NCI-H2081 (cell line): ENCODE measurements around the gene SLC16A12.

Experiments used
- DNase-seq, 2 experiments: peaks; one replicate each; lab custom pipeline; 2025; lab: John Stamatoyannopoulos, UW

Gene SLC16A12

DNA sequence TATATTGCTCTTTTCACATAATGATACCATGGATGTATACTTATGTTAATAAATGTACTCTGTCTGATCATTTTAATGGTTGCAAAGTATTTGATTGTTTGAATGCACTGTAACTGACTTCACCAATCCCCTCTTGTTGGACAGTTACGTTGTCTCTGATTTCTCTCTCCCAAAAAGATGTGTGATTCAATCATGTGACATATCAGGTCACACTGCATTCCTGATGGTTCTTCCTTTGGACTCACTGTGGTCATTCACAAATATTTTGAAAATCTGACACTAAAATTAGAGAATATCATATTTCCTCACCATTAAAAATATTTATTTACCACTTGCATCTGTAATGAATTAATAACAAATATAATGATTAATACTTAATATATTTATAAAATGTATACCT lies 22.2 kb downstream of the SLC16A12 start:
- DNase-seq, result no peak

DNA sequence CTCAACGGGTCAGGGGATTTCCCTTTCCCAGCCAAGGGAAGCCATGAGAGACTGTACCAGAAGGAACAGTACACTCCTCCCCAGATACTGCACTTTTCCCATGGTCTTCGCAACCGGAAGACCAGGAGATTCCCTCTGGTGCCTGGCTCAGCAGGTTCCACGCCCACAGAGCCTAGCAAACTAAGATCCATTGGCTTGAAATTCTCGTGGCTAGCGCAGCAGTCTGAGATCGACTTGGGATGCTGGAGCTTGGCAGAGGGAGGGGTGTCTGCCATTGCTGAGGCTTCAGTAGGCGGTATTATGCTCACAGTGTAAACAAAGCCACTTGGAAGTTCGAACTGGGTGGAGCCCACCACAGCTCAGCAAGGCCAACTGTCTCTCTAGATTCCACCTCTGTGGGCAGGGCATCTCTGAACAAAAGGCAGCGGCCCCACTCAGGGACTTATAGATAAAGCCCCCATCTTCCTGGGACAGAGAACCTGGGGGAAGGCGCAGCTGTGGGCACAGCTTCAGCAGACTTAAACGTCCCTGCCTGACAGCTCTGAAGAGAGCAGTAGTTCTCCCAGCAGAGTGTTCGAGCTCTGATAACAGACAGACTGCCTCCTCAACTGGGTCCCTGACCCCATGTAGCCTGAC lies 29.6 kb downstream of the SLC16A12 start:
- DNase-seq, result no peak

DNA sequence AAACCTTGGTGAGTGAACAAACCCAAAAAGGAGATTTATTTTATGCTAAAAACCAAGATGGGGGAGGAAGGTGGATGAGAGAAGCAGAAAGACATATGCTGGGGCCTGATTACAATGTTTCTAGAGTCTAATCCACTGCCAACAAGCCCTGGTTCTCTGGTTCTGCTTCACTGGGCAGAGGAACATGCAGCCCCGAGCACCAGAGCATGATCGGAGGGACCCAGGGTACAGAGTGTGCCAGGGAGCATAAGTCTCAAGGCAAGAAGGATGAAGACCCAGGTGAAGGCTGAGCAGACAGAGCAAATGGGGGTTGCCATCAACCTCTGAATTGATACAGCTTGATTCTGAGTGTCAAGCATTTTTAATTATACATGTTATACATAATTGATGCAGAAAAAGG lies 30.7 kb downstream of the SLC16A12 start:
- DNase-seq, result no peak

DNA sequence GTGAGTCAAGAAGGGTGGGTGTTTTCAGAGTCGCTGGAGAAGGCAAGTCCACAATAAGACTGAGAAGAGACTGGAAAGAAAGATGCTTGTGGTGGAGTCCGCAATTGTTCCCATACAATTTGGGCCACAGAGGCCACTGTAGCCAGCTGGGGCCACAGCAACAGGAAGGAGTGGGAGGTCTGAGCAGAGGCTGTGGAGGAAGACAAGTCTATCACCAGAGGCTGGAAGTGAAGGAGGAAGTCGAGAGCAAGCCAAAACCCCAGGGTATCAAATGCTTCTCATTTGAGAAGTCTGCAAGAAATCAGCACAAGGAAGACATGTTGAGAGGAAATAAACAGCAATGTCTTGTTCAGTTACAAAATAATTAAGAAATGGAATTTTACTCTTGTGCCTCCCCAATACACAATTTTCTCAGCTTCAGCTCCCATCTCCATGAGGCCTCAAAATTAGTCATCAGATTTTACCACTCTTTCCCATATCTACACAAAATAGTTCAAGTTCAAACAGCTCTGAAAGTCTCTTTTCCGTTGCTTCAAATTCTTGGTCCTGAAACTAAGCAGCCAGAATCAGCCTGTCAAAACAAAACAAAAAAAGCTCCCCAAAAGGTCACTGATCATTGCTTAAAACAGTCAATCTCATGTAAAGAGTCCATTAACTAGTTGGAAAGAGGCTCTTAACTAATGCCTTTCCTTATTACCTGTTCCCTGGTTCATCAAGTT lies 31.6 kb downstream of the SLC16A12 start:
- no peak for DNase-seq

DNA sequence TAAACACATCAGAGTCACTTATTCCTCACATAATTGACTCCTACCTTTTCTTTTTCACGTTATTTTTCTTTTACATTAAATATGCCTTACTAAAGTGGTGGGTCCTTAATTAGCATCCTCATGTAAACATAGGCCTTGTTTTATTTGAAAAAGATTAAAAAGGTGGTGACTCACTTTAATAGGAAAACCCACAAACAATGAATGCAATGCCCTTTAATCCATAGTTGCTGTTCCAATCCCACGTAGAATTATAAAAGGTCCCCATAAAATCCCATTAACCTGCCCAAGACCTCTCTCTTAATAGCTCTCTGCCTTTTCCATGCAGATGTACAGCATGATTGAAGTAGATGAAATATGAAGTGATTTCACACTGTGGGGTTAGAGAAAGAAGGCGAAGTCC lies 32.2 kb downstream of the SLC16A12 start:
- DNase-seq, result no peak

DNA sequence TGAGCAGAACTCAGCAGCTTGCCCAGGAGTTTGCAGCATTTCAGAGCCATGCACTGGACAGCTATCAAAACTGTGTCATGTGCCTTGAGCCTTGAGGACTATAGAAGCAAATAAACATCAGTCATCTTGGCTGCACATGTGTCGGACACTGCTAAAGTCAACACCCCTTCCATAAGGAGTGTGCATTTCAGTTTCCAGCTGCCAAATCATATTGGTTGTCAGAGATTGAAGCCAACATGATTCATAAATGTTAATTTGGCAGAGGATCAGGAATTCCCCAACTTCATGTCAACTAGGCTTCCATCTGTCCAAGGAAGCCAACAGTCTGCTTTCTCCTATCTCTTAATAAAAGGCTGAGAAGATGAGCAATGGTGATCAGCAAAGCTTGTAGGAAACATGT lies 32.8 kb downstream of the SLC16A12 start:
- DNase-seq, result no peak

DNA sequence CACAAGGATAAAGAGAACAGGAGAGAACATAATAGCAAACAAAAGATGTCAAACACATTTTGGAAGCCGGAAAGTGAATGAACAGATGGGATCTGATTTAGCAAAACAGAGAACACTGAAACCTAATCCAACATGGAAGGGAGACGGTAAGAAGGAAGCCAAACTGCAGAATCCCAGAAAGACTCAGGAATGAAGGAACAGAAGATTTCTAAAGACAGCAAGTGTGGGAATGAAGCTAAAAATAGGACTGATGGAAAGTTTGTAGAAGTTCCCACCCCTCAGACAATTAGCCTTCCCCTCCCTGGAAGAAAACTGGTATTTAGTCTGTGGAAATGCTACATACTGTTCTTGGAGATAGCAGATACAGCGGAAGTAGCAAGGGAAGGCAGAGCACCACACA lies 40.8 kb downstream of the SLC16A12 start:
- DNase-seq, result no peak

DNA sequence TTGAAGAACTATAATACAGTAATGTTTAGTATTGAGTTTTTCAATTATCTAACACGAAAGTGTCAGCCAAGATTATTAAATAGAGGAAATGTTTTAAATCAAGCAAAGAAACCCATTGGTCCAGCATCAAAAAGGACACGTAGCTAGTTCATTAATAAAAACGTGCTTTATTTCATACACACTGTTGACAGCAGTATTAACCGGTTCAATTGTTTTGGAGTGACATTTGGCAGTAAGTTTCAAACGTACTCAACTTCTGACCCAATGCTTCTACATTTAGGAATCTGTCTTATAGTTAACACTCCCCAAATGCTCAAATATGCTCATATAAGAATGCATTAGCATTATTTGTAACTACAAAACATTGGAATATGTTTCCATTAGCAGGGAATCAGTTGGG lies 41.3 kb downstream of the SLC16A12 start:
- no peak for DNase-seq

DNA sequence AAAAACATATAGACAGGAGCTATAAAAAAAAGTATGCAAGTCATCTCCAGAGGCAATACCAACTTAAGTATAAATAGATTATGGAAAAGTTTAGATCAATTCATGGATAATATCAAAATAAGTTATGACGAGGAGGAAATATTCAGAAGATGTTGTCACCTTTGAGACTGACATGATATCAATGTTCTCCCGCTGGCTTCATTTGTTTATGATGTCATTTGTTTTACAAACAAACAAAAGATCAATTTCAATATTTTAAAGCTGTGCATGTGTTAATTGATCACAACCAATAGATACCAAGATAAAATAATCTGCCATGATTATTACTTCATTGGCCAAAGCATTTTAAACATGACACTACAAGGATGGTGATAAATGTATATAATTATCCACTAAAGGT lies 43.5 kb downstream of the SLC16A12 start:
- DNase-seq, result no peak

DNA sequence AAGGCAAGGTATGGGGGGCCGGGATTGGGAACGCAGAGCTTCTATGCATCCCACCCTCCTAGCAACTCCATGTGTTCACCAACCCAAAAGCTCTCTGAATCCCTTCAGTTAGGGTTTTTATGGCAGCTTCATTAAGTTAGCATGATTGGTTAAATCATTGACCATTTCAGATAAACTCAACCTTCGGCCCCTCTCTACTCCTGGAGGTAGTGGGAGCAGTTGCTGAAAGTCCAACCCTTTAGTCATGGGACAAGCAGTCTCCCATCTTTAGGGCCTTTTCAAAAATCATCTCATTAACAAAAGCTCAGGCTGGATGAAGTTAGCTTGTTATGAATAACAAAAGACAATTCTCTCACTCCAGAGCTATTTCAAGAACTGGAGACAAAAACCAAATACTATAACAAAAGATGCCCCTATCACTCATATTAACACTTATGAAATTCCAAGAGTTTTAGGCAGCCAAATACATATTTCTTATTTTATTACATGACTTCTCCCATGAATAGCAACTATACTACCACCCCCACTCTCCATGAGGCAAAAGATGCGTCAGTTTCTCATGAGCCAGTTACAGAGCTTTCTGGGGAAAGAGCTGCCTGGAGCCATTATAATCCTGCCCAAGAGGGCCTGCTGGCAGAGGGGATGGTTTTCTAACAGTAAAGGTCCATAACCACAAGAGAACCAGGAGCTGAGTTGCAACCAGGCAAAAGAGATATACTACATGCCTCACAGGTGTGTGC lies 44.6 kb downstream of the SLC16A12 start:
- no peak for DNase-seq

DNA sequence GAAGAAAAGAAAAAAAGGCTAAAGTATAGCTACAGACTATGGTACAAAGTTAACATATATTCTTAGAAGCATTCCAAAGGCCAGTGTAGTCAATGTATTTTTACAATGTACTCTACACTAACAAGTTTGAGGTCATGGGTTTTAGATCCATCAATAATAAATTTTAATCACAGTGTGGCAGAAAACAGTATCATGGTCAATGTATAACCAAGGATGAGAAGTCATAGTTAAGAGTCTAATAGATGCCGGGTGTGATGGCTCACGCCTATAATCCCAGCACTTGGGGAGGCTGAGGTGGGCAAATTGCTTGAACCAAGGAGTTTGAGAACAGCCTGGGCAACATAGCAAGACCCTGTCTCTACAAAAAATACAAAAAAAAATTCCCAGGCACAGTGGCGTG lies 53.1 kb downstream of the SLC16A12 start:
- DNase-seq, result no peak

DNA sequence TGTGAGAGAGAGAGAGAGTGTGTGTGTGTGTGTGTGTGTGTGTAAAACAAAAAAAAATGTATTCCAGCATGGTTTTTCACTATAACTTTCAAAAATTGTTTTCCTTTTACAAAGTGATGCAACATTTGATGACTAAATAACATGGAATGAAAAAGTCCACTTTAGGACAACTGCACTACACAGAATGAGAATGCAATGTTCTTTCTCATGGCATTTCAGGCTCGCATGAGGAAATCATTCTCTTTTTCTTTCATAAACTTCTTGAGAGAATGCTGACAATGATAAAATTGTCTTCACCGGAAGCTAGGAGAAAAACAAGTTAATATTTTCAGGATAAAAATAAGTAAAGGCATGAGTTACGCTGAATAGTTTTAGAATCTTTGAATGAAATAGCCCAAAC lies 53.7 kb downstream of the SLC16A12 start:
- no peak for DNase-seq

DNA sequence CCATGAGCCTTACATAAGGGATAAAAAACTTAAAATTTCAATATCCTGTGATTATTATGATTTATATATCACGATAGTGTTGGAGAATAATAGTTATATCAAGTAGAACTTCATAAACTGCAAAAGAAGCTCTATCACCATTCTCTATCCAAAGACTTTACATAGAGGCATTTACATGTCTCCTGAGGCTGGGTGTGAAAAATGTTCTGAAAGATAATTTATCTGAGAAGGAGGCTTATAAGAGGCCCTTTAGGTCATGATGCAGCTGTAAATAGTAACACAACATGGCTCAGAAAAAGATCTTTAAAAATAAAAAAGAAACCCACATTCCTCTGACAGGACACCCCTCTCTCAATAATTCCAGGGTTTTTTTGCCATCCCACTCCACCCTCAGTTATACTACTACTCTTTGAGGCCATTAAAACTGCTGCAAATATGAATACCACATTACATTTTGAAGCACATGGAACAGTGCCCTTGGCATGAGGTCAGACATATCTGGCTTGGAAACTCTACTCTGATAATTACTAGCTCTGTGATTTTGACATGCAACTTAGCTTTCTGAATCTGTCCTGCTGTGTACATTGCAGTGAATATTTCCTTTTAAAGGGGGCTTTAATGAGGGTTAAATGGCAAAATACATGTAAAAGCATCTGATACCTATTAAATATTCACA lies 55.5 kb downstream of the SLC16A12 start:
- DNase-seq, result no peak

DNA sequence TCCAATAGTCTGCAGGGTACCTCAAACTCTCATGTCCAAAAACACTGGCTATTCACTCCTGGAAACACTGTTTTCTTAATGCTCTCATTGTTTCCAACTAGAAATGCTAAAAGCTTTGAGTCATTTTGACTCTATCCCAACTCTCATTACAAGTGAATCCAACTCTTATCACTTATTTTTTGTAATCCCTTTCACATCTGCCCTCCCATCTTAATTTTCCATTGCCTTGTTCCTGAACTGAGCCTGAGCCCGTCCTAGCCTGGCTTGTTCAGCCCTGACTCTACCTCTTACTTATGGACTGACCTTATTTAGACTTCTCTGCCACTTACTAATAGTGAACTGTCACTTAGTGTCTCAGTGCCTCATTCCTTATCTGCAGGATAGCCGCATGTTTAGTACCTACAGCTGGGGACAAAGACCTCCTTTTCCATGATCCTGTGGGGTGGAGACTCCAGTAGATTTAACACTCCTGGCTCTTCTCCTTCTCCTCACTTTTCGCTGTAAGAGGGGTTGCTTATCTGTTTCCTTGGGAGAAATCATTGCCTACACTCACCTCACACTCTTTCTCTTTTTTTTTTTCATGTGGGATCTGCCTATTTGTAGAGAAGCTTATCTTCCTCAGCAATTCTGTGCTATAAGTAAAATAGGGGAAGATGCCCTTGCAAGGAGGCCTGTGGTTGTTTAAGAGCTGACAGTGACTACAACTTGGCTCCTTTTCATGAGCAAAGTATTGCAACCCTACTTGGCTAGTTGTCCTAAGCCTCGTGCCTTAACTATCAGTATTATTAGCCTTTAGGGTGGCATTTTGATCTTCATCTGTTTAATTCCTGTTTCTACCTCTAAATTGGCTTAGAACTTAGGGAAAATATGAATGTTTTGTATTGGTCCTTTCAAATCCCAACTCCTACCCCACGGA lies 56.4 kb downstream of the SLC16A12 start:
- DNase-seq, result no peak

DNA sequence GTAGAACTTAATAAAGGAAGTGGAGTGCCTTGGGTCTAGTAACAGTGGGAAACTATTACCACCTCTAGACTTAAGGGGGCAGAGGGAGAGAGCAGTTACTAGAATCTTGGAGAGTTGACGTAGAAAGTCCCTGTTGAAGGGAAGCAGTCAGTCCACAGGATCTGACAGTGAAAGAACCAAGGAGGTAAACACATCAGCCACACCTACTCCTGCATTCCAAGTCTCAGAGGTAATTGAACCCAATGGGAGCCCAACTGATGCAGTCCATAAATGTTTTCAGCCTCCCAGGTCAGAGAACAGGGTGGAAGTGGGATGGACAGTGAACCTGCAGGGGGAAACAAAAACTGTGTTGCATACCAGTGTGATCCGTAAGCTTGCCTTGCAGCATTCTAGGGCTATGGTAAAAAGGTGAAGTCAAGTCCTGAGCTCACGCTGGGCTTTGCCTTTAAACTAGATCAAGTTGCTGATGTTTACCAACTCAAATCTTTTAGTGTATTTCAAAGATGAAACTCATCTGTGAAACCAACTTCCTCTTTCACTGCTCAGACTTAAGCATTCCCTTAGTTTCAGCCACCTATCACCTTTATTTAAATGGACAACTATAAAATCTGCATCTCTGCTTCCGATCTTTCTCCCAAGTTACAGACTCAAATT lies 57.2 kb downstream of the SLC16A12 start:
- no peak for DNase-seq

DNA sequence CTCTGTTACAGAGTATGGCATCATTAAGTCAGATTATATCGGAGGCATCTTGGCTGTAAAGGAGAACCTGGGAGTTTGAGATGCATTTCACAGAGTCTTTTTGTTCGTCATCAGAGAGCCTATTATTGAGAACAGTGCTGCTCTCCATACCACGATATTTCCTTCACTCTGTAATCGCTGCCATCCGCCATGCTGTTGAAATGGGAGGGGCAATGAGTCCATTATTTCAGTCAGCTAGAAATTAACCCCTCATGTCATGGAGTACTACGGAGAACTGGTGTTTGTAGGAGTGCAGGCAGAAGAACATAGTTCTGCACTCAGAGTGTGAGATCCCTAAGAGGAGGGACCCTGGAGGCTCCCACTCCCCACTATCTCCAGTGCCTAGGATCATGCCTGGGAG lies 59.2 kb downstream of the SLC16A12 start:
- DNase-seq, result no peak

DNA sequence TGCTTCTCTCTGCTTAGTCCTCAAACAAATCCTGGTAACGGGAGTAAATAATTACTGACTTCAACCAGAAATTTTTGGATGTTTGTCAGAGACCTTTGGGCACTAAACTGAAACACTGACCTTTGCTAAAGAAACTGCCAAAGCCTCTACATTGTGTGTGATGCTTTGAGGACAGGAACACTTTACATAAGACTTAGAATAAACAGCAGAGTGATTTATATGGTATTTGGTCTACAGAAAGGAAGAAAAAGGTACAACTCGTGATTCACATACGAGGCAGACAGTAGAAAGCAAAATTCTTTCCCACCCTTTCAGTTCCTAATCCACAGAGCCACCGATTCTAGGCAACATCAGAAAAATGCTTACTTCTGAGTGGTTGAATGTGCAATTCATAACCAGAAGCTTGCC lies 59.8 kb downstream of the SLC16A12 start:
- no peak for DNase-seq

DNA sequence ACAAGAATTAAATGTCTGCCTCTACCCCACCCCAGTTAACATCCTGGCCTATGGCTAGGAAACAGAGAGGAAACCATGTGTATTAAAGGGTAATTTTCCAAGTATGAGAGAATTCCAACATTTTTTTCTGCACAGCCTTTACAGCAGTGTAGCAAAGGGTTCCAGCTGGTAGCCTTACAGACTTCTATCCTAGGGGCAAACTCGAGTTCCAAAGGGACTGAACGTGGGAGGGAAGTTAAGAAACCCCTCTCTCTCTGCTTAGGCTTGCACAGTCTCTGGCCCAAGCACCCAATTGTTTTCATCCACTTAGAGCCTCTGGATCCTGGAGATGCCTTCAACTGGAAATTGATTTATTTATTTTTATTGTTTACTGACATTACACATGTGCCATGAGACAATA lies 60.3 kb downstream of the SLC16A12 start:
- DNase-seq, result no peak

DNA sequence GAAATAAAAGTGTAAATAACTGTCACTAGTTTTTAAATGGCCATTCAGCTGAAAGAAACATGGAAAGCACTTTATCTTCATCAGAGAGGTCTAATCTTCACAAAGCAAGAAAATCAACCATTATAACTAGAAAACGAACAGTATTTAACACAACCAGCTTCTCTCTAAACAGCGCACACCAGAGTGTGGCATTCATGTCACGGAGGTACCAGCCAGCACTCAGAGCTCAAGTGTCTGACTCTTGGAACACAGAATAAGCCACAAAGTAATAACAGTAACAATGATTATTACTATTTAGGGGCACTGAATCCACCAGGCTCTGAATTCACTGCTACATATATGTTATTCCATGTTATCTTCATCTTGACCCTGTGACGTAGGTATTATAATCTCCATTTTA lies 60.9 kb downstream of the SLC16A12 start:
- DNase-seq, result no peak

DNA sequence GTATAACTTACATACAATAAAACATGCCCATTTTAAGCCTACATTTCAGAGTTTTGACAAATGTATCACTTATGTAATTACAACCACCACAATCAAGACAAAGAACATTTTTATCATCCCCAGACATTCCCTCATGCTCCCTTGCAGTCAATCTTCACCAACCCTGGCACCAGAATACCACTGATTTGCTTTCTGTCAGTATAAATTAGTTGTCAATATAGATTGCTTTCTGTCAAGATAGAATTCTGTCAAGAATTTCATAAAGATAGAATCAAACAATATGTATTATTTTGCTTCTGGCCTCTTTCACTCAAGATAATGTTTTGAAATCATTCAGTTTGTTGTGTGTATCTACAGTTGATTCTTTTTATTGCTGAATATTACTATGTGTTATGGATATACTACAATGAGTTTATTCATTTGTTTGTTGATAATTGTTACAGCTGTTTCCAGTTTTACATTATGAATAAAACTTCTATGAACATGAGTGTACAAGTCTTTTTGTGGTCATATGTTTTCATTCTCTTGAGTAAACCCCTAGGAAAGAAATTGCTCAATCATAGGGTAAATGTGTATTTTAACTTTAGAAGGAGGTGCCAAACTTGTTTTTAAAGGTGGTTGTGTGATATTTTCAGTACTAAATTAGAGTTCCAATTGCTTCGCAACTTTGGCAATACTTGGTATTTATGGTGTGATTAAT lies 64.1 kb downstream of the SLC16A12 start:
- DNase-seq, result no peak

DNA sequence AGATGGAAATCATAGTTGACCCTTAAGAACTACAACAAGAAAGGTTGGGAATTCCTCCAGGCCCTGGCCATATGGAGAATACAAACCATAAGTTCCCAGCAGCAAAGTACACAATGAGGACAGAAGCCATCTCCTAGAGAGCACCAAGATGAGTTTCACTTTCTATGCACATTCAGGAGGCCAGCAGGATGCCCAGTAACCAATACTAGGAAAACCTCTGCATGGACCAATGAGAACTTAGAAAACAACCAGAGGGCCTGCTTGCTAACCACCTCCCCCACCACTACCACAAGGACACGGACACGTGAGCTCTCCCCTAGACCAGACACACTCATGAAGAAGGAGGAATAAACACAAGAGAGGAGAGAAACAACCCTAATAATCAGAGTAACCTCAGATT lies 64.8 kb downstream of the SLC16A12 start:
- no peak for DNase-seq
